Gastroesophageal sphincter (tissue), 4 donors: Measurements from ENCODE around the gene FAM72A. TPM values are rescaled to one million over a fixed set of nuclear protein-coding genes. Genes with fewer than 3 reads are reported as not detected.

Source experiments
- ATAC-seq: fragments of 150-250 bp; one replicate; pipeline ENCODE4 v1.9.1; 2016; ENCODE audit warnings: mild to moderate bottlenecking, moderate library complexity
- H3K27ac ChIP-seq, 4 donors: fragments of 200-600 bp; sonication (generic) in 3 of 4; 1 replicate in 3 of 4; 2 replicates in 1 of 4; pipeline ENCODE4 v1.5.1; 2016 to 2019
- H3K27me3 ChIP-seq: fragments of 200-600 bp; sonication (generic); one replicate; pipeline ENCODE4 v1.5.1; 2019
- H3K36me3 ChIP-seq, 2 donors: fragments of 200-600 bp; sonication (generic); one replicate each; pipeline ENCODE4 v1.5.1; 2019; ENCODE audit warnings: control low read depth in 1 of 2
- H3K4me1 ChIP-seq, 3 donors: fragments of 200-600 bp; sonication (generic); 1 replicate in 2 of 3; 2 replicates in 1 of 3; pipeline ENCODE4 v1.5.1; 2016 to 2019; ENCODE audit warnings: control low read depth in 2 of 3
- H3K4me3 ChIP-seq, 2 donors: fragments of 200-600 bp; sonication (generic); one replicate each; pipeline ENCODE4 v1.5.1; 2019; ENCODE audit warnings: mild to moderate bottlenecking in 1 of 2, moderate library complexity in 1 of 2
- H3K9me3 ChIP-seq, 3 donors: fragments of 200-600 bp; sonication (generic); one replicate each; pipeline ENCODE4 v1.5.1; 2017 to 2019; ENCODE audit warnings: control low read depth in 2 of 3
- EP300 ChIP-seq: sonication (generic); formaldehyde crosslinking; IDR thresholded peaks from one replicate; pipeline ENCODE4 v1.6.1; 2017; ENCODE audit warnings: antibody characterized with exemption, mild to moderate bottlenecking
- POLR2A ChIP-seq, 2 donors: fragments of 450-650 bp; IDR thresholded peaks; one replicate each; pipeline ENCODE4 v1.6.1; 2017; ENCODE audit warnings: antibody characterized with exemption in 2 of 2, mild to moderate bottlenecking in 2 of 2, moderate library complexity in 1 of 2
- POLR2AphosphoS5 ChIP-seq: sonication (generic); formaldehyde crosslinking; IDR thresholded peaks from one replicate; pipeline ENCODE4 v1.6.1; 2017; ENCODE audit warnings: antibody characterized with exemption
- WGBS, 2 donors: methylation state at CpG; one replicate each; pipeline ENCODE4 v1.1.5; 2018; ENCODE audit warnings: low coverage in 1 of 2; 5-methylcytosine and 5-hydroxymethylcytosine counted together
- total RNA-seq, 4 donors: library from RNA; depleted of rRNA; stranded (reverse); fragments of >200 nt; gene quantifications; one replicate each; pipeline ENCODE4 v1.1.0, GENCODE V29; 2016
- TF ChIP-seq, protein P1 (sequence below), 4 experiments: fragments of 200-600 bp in 2 of 4; fragments of 450-650 bp in 2 of 4; sonication (generic) in 1 of 4; IDR thresholded peaks; one replicate each; pipeline ENCODE4 v1.5.1; 2017 to 2019; ENCODE audit warnings: antibody characterized with exemption in 4 of 4, mild to moderate bottlenecking in 2 of 4, moderate library complexity in 2 of 4

The FAM72A gene
- total RNA-seq, 4 donors from 2014 or later, result 1.1 to 3.1 (median 2.6) TPM

DNA sequence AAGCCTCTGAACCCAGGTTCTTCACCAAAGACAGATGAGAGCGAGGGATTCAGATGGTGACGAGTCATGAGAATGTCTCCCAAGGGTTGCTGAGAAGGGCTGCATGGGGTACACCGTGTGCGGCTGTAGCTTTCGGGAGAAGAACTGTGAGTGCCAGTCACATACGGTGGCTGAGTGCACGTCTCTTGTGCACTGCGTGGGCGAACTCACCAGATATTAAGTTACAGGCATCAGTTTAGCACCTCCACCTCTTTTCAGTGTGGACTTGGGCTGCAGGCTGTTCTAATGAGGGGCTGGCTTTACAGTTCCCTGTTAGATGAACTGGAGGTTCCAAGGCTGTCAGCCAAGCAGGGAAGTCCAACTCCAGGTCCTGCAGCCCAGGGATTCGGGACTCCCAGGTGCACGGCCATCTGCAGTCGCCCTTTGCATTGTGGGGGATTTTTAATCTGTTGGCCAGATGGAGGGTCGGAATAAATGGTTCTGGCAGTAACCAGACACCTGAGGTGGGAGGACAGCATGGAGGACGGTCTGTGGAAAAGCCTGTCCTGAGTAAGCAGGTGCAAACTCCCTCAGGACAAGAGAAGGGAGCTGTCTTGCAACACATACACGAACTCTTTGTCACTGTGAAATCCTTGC lies 59.0 kb downstream of the FAM72A start:
- no peaks in the 10 kb centered on the region for H3K9me3 ChIP-seq
- no peak for ATAC-seq
- 83 to 90% methylated on average over 2 to 12 of the region's 15 CpGs for WGBS, 2 donors

DNA sequence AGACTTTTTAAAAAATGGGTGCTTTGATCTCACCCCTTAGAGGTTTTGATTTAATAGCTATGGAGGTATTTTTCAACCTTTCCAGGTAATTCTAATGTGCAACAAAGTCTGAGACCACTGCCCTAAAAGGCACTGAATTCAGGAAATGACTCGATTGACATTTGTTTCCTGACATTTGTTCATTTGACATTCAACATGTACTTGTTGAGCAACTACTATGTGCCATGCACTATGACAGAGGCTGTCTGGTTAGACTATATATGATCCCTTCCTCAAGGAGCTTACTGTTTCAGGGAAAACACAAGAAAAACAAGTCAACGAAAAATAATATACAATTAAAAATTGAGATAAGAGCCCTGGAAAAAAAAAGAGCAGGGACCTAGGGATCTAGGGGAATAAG lies 59.9 kb downstream of the FAM72A start:
- peaks cover 26% of the 10 kb centered on the region for H3K27me3 ChIP-seq
- no peak overlapping the region for H3K27ac ChIP-seq
- no peaks in the 10 kb centered on the region for H3K4me1 ChIP-seq
- H3K36me3 ChIP-seq, result no peaks in the 10 kb centered on the region
- TF ChIP-seq POLR2A (IDR thresholded peaks at IDR 0.05) (no peak), EP300 (no peak), POLR2AphosphoS5 (no peak)
- TF ChIP-seq, protein P1, sequence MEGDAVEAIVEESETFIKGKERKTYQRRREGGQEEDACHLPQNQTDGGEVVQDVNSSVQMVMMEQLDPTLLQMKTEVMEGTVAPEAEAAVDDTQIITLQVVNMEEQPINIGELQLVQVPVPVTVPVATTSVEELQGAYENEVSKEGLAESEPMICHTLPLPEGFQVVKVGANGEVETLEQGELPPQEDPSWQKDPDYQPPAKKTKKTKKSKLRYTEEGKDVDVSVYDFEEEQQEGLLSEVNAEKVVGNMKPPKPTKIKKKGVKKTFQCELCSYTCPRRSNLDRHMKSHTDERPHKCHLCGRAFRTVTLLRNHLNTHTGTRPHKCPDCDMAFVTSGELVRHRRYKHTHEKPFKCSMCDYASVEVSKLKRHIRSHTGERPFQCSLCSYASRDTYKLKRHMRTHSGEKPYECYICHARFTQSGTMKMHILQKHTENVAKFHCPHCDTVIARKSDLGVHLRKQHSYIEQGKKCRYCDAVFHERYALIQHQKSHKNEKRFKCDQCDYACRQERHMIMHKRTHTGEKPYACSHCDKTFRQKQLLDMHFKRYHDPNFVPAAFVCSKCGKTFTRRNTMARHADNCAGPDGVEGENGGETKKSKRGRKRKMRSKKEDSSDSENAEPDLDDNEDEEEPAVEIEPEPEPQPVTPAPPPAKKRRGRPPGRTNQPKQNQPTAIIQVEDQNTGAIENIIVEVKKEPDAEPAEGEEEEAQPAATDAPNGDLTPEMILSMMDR (IDR thresholded peaks at IDR 0.05), result no peak
- WGBS, 2 donors, result 72 to 81% methylated on average over 2 of the region's 2 CpGs
- H3K9me3 ChIP-seq, result no peaks in the 10 kb centered on the region
- no peak for ATAC-seq
- H3K4me3 ChIP-seq, result no peak overlapping the region

More for the DNA sequence above, 59.0 kb downstream of the FAM72A start:
- TF ChIP-seq, protein P1 (IDR thresholded peaks at IDR 0.05), result no peak
- TF ChIP-seq EP300, result no peak
- H3K36me3 ChIP-seq, result no peaks in the 10 kb centered on the region
- peaks cover 26% of the 10 kb centered on the region for H3K27me3 ChIP-seq
- H3K4me3 ChIP-seq, result no peak overlapping the region
- H3K4me1 ChIP-seq, result no peaks in the 10 kb centered on the region
- H3K27ac ChIP-seq, result no peak overlapping the region

DNA sequence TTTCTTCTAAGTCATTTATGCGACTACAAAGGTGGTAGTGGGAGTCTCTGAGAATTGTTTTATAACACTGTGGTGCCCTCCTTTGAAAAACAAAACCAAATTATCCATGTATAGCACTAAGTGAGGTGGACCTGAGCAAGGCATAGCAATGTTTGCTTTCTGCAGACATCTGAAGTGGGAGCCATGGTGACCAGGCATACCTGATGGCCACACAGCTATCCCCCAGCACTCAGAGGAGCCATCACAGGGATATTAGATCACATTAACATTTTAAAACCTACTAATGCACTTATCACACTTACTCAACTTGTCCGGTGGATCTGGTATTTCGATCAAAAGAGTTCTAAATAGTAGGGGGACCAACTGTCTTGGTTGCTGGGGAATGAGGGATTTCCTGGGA lies 60.6 kb downstream of the FAM72A start:
- no peak for ATAC-seq
- Histone ChIP-seq H3K27me3 (peaks cover 26% of the 10 kb centered on the region), H3K4me1 (no peaks in the 10 kb centered on the region), H3K4me3 (no peak overlapping the region), H3K27ac (no peak overlapping the region), H3K36me3 (no peaks in the 10 kb centered on the region), H3K9me3 (no peaks in the 10 kb centered on the region)
- TF ChIP-seq EP300 (no peak), POLR2AphosphoS5 (no peak), POLR2A (IDR thresholded peaks at IDR 0.05) (no peak)
- TF ChIP-seq, protein P1 (IDR thresholded peaks at IDR 0.05), result no peak
- 82 to 85% methylated on average over 1 to 3 of the region's 3 CpGs for WGBS, 2 donors

DNA sequence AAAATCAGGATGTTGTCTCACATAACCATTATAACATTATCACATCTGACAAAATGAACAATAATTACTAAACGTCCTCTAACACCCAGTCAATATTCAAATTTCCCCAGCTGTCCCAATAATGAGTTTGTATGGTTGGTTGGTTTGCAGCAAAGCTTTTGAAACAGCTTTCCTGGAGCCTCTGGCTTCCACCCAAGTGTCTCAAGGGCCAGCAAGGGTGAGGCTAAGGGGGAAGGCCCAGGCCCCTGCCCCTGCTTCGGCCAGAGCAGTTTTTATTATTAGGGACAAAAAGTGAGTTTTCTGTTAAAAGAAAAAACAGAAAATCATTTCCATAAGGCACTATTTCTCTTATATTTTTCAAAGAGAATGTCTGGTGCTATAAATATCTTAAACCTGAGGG lies 66.4 kb downstream of the FAM72A start:
- WGBS, 2 donors, result 45 to 80% methylated on average over 1 to 2 of the region's 2 CpGs
- TF ChIP-seq POLR2AphosphoS5 (no peak), POLR2A (IDR thresholded peaks at IDR 0.05) (no peak), EP300 (no peak)
- TF ChIP-seq, protein P1 (IDR thresholded peaks at IDR 0.05), result no peak
- Histone ChIP-seq H3K27me3 (peaks cover 20% of the 10 kb centered on the region), H3K4me3 (no peak overlapping the region), H3K27ac (no peak overlapping the region), H3K9me3 (no peaks in the 10 kb centered on the region), H3K36me3 (no peaks in the 10 kb centered on the region), H3K4me1 (no peaks in the 10 kb centered on the region)
- ATAC-seq, result no peak

Other genes with a start within 250 kb of the FAM72A start
- 1 to 10 TPM in 3 of 4 donors, under 1 TPM in 1; 0.78 to 2.4 (median 2.0) TPM for gene RAB7B, start 199.4 kb downstream of the FAM72A start, total RNA-seq
- gene CTSE, start 178.9 kb downstream of the FAM72A start, total RNA-seq, result not detected
- gene RHEX, start 149.7 kb downstream of the FAM72A start, total RNA-seq, result 1 to 10 TPM; 3.5 to 6.8 (median 5.0) TPM
- not detected for gene AVPR1B, start 85.5 kb downstream of the FAM72A start, total RNA-seq
- 10 to 100 TPM; 19.1 to 55.8 (median 43.5) TPM for gene SRGAP2, start 702 bp upstream of the FAM72A start, total RNA-seq